Effector CD8-positive, alpha-beta T cell (primary cell): ENCODE data around the gene MAJIN.
"Not testable (repeated sequence)": the region's sequence is repeated elsewhere in the genome, so short reads cannot be mapped to it uniquely, and the experiment has no call there.

Experiments used
- DNase-seq: peaks from one replicate; lab custom pipeline; 2025; lab: John Stamatoyannopoulos, UW
- total RNA-seq, 4 experiments: gene quantifications; one replicate each; lab custom pipeline; 2026; lab: John Stamatoyannopoulos, UW

The MAJIN gene, protein sequence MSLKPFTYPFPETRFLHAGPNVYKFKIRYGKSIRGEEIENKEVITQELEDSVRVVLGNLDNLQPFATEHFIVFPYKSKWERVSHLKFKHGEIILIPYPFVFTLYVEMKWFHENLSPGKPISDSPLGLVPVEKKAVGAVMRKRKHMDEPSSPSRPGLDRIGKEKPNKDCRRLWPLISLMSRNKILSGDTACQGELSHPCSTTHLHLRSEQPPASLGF
- total RNA-seq = 0 to 0.72 (median 0.09) reads per million in 4 experiments

DNA sequence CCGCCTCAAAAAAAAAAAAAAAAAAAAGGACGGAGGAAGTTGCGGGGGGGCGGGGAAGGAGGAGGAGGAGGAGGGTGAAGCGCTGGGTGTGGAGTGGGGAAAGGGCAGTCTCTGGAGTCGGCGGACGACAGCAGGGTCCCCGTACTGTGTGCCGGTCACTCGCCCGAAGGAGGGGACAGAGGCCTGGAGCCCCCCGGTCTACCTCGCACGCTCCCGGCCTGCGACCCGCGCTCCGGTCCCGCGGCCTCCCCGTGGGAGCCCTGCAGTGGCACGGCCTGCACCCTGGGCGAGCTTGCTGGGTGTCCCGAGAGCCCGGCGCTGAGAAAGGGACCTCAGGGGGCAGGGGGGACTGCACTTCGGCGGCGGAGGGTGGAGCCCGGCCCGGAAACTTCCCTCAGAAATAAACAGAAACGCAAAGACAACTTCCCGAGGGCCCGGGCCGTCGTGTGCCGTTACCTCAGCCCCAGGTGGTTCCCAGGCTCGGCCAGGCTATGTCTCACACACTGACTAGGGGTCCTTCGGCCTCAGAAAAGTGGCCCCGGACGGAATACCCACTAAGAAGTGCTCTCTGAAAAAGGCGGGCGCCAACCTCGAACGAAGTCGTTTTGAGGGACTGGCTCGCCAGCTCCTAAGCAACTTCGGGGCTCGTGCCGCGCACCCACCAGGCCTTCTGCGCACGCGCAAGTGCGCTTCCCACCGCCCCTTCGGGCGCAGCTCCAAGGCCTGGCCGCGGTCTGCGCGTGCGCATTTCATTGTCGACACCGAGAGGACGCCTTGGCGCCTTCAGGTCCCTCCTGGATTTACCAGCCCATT is at the start of gene MAJIN:
TSS of gene MAJIN (minus strand) at position 688 of the 813 bp plus-strand sequence. CDS start 12,703 bp downstream, outside the sequence.
- peak; percentile 87 for DNase-seq

DNA sequence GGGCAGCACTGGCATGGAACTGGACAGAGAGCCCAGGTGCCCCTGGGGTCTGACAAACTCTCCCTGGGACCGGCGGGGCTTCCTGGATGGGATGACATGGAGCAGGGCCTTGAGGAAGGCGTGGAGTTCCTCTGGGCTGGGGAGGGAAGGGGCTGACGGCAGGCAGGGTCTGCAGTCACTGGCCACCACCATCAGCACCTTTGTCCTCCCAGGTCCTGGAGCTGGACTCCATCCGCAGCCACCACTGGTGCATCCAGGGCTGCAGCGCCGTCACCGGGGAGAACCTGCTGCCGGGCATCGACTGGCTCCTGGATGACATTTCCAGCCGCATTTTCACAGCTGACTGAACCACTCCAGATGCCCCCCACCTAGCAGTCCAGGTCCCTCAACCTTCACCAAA is 49.6 kb upstream of the MAJIN start:
- DNase-seq = no peak

DNA sequence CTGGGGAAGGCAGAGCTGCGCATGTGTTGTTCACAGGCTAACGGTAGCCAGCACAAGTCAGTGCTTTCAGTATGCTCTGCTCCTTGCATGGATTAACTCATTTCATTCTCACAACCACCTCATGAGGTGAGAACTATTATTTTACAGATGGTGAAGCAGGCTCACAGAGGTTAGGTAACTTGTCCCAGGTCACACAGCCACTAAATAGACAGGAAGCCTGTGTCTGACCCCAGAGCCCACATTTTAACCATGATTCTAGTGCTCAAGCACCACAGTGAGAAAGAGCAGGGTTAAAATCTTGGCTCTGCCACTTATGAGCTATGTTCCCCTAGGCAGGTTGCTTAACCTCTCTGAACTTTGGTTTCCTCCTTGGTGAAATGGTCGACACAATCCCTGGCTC is 49.1 kb upstream of the MAJIN start:
- no peak for DNase-seq

DNA sequence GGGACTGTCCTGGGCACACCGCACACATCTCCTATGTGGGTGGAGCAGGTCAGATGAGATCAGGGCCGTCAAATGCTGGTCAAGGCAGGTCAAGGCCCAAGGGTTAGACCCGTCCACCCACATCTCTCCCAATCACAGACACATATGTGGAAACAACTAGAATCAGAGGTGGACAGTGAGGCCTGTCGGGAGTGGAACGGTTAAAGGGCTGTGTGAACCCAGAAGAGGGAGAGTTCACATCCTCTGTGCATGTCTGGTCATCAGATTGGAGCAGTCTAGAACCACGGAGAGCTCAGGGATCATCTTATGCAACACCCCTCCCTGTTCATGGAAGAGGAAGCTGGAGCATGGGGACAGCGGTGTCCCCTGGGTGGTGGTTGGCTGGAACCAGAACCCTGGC is 47.9 kb upstream of the MAJIN start:
- no peak for DNase-seq

DNA sequence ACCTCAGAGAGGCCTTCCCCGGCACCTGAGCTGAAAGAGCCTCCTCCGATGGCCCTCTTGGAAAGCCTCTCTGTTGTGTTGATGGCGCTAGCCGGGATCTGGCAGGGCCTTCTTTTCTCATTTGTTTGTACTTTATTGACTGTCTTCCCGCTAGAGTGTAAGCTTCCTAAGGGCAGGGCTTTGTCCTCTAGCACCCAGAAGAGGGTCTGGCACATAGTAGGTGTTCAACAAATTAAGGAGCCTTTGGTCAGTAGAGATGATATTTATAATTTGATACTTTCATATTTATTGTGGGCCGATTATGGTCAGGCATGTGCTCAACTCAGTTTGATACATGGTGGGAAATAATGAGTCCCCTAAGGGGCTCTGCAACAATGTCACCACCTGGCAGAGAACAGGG is 46.0 kb upstream of the MAJIN start:
- DNase-seq = no peak

DNA sequence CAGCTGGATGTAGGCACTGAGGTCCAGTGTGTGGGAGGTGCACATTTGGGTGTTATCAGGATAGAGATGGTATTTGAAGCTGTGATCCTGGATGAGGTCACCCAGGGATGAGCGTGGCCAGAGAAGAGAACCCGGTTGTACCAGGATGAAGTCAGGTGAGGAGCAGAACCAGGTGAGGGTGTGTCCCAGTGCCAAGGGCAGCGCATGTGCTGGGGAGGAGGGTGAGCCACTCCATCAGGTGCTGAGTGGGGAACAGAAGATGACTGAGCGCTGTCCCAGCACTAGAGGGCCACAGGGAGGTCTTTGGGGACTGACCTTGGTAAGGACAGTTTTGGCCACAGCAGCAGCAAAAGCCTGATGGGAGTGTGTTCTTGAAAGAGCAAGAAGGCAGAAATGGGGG is 44.8 kb upstream of the MAJIN start:
- DNase-seq = no peak

DNA sequence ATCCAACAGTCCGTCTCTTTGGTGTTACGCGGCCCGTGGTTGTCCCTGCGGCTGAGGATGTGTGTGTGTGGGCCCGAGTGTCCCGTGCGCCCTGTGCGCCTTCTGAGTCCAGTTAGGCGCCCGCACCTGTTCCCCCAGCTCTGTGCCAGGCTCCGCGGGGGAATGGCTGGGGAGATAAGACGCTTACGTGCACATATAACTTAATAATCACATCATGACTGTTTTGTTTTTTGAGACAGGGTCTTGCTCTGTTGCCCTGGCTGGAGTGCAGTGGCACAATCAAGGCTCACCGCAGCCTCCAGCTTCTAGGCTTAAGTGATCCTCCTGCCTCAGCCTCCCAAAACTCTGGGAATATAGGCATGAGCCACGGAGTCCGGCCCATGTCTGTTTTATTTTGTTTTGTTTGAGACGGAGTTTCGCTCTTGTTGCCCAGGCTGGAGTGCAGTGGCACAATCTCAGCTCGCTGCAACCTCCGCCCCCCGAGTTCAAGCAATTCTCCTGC is 42.9 kb upstream of the MAJIN start:
- DNase-seq = no peak

DNA sequence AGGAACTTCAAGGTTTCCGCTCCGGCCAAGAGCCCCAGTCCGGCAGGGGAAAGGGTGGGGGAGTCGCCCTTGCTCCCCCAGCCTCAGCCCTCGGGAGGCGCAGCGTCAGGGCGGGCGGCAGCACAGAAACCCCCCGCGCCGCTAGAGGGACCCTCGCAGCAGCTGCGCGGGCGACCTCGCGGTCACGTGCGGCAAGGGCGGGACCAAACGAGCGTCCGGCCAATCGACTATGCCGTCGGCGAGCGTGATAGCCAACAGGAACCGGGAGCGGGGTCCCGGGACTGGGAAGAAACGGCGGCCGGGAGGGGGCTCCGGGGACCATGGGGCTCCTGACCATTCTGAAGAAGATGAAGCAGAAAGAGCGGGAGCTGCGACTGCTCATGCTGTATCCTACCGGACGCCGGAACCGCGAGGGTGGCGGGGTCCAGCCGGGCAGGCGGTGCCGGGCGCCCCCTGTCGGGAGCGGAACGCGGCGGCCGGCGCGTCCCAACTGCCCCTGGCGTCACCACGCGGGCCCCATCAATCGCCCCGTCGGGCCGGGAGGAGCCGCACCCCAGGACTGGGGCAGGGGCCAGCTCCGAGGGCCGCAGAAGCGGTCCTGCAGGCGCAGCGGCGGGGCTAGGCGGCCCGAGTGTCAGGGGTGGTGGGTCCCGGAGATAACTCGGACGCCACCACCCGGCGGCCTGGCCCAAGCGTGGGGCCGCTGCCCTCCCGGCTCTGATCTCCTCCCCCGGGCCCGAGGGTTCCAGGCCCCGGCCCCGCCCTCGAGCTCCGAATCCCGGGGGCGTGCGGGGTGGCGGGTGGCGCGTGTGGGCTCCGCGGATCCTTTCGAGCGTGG is 42.2 kb upstream of the MAJIN start, which contains the start of gene ARL2:
TSS of gene ARL2 (plus strand) at position 273 of the 838 bp plus-strand sequence. CDS start at position 321, 48 bp downstream.
- DNase-seq = peak; percentile 80

DNA sequence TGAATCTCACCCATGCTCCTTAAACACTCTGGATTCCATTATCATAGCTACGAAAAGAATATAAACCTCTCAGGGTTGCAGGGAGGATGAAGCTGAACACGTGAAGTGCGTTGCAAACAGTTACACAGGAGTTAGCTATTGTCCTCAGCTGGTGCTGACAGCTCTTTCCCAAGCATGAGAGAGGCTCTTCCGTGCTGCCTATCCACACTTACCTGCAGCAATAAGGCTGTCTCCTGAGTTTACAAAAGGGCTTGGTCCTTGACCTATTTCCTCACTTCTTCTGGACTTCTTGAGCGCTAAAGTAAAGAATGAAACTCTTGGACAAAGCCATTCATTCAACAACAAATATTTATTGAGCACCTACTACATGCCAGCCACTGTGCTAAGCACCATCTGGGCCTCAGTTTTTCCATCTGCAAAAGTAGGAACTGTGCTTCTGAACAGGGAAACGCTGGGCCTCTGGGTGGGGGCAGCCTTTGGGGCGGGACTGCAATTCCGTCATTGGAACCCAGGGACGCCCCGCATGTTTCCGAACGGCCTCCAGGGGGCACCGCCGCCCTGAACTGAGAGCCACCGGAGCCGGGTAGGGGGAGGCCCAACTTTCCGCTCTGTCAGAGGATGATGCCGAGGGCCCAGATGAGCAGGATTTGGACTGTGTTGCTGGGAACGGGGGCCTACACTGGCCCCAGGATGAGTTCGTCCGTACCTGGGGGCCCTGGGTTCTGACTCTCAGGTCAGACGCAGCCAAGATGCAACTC is 41.4 kb upstream of the MAJIN start:
- DNase-seq = peak; percentile 86

DNA sequence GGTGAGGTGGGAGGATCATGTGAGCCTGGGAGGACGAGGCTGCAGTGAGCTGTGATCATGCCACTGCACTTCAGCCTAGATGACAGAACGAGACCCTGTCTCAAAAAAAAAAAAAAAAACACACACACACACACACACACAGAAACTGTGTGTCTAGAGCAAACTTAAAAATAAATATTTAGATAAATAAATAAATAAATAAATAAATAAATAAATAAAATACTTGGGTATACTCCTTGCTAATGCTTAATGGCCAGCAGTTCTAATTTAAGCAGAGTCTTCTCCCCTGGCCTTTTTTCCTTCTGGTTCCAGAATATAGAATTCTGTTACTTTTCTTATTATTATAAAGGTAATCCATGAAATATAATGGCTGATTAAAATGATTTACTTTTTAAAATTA is 37.0 kb upstream of the MAJIN start:
- DNase-seq = no peak

DNA sequence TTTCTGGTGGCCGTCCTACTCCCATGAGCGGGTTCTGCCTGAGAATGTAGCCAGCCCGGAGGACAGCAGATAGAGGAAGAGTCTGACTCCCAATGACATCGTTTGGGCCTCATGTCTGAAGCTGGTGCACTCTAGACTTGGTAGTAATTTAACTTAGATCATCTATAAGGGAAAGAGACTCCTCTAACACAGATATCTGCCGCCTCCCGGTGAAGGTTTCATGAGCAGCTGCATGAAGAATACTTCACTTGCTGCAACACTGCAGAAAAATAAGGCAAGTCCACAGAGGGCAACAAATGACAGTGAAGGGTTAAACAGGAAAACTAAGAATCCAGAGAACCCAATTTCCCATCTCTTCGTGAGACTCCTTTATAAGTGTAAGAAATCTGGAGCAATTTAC is 36.1 kb upstream of the MAJIN start:
- DNase-seq = no peak

DNA sequence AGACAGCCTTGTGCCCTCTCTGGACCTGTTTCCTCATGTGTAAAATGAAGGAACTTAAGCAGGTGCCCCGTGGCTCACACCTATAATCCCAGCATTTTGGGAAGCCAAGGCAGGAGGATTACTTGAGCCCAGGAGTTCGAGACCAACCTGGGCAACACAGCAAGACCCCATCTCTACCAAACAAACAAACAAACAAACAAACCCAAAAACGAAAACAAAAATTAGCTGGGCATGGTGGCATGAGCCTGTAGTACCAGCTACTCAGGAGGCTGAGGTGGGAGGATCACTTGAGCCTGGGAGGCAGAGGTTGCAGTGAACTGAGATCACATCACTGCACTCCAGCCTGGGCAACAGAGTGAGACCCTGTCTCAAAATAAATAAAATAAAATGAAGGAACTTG is 32.1 kb upstream of the MAJIN start:
- not testable (repeated sequence) for DNase-seq

DNA sequence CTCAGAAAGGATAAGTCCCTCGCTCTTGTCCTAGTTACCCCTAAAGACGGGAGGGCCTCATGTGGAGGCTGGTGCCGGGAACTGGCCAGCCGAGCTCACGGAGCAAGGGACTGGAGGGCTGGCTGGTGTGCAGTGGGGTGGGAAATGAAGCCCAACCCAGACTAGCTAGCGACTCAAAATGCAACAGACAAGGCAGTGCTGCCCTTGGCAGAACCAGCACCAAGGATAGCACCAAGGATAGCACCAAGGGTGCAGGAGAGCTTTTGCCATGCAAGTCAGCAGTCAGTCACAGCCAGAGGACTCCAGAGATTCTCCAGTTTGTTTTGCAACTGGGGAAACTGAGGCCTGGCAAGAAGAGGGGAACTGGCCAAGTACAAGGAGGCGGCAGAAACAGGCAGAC is 31.4 kb upstream of the MAJIN start:
- no peak for DNase-seq

DNA sequence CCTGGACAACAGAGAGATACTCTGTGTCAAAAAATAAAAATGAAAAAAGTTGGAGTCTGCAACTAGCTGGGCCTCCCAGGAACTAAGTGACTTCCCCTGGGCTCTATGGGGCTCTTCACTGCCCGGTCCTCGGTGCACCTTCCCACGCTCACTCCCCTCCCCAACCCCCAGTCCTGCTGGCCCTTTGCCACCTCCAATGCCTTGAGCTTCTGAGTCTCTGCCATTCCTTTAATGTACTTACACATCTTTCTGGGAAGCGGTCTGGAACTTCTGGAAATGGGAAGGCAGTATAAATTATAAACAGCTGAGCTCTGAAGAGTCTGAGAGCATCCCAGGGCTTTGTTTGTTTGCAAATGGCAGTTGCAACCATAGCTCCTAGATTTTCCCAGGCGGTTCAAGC is 30.8 kb upstream of the MAJIN start:
- no peak for DNase-seq

DNA sequence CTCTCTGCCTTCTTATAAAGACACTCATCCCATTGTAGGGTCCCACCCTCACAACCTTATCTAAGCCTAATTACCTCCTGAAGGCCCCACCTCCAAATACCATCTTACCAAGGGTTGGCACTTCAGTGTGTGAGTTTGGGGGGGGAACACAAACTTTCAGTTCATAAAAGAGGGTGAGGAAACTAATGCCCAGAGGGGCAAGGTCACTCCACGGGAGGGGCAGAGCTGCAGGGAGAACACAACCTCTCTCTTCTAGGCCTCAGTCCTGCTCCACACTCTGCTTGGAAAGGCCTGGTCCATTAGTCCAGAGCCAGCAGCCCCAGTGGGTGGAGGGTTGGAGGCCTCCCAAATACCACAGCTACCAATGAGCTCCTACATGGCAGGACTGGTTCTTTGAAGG is 27.6 kb upstream of the MAJIN start:
- no peak for DNase-seq

DNA sequence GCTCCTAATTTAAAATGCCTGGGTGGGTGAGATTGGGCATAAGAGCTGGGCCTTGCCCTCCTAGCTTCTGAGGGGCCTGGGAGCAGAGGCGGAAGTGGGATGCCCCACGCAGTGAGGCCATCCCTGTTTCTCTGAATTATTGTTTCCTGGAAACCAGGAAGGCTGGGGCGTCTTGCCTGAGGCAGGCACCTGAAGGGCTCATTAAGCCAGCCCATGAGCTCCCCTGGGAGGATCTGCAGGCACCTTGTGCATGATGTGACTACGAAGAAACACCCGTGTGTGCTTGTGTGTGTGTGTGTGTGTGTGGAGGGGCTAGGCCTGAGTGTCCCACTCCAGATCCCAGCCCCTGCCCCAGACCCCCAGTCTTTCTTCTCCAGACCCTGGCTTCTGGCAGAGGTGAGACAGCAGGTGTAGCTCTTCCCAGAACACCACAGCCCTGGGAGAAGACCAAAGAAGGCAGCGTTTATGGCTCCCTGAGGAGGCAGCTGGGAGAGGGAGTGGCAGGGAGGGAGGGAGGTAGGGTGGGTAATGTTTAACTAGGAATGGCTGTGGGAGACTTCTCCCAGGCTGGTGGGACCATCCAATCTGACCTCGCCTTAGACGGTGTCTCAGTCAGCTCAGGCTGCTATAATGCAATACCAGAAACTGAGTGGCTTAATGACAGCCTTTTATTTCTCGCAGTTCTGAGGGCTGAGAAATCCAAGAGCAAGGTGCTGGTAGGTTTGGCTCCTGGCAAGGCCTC is 27.0 kb upstream of the MAJIN start:
- no peak for DNase-seq

DNA sequence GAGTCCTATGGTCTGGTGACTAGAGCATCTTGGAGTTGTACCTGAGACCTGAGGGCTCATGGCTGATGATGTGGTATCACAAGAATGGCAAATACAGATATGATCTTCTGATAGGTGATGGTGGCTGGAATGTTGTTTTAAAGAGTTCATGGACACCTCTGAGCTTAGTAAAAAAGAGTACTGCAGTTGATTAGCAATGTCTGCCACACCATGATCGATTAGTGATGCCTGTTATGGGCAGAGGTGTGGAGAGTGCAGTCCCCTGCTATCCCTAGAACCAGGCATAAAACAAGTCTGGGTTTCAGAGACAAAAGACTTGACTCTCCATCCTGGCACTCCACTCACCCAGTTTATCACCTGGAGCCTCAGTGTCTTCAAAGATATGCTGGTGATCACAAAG is 26.2 kb upstream of the MAJIN start:
- no peak for DNase-seq

DNA sequence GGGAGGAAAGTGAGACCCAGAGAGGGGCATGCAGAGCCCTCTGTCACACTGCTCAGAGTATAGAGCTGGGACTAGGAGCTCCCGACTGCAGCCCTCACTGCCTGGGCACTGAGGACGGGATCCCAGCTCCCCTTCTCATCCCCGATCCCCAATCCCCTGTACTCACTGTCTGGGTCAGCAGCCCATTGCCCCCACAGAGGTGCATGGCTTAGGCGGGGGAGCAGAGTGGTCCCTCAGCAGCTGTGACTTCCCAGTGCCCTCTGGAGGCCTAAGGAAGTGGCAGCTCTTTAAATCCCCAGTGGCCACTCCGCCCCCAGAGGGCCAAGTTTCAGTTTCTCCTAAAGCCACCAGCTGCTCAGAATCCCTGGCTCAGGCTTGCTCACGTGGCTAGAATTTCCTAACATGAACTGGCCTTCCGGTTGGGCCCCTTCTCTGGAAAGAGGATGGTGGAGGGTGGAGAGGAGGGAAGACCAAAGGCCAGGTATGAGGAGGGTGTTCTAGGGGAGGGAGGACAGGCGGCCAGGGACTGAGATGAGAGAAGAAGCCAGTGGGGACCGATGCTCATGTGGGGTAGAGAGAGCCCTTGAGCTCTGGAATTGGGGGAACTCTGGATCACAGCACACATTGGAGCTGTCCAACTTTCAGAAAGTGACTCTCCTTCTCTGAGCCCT is 24.9 kb upstream of the MAJIN start, which contains the start of gene BATF2:
TSS of gene BATF2 (minus strand) at position 262 of the 671 bp plus-strand sequence. CDS start at position 205, 57 bp downstream.
- DNase-seq = no peak

DNA sequence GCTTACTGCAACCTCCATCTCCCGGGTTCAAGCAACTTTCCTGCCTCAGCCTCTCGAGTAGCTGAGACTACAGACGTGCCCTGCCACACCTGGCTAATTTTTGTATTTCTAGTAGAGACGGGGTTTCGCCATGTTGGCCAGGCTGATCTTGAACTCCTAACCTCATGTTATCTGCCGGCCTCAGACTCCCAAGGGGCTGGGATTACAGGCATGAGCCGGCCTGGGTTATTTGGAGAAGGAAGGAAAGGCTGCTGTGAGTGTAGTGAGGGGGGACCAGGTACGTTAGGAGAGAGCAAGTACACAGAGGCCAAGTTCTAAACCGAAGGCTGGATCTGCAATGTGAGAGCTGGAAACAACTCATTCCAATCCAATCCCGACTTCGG is 24.4 kb upstream of the MAJIN start:
- DNase-seq = no peak

DNA sequence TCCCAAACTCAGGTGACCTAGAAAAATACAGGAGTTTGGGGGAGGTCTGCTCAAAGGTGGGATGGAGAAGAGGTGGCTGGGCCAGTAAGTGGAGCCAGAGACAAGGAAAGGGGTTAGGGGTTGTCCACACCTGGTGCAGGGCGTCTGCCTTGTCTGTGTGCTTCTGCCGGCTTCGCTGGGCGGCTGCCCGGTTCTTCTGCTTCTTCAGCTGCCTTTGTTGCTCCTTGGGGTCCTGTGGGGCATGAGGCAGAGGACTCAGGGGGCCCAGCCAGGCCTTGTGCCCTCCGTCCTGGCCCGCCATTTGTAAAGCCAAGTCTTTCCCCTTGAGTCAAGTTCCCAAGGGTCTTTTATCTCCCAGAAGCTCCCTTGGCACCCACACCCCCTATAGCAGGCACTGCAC is 22.4 kb upstream of the MAJIN start:
- DNase-seq = no peak
